Osteocyte (in vitro differentiated cells): ENCODE measurements around the gene NR2C2AP. TPM values are rescaled to one million over a fixed set of nuclear protein-coding genes. Genes with fewer than 3 reads are reported as not detected.

Experiments used
- DNase-seq: peaks from one replicate; pipeline ENCODE4 v3.0.0; 2021; ENCODE audit warnings: mixed read lengths; ENCODE audit not compliant: unreplicated experiment; ENCODE audit errors: extremely low spot score
- H3K27ac Mint-ChIP-seq: one replicate; pipeline ENCODE4 v1.8.0; 2021; ENCODE audit warnings: mild to moderate bottlenecking, mixed read lengths; ENCODE audit not compliant: unreplicated experiment
- H3K27me3 Mint-ChIP-seq: one replicate; pipeline ENCODE4 v1.8.0; 2021; ENCODE audit warnings: mixed read lengths; ENCODE audit not compliant: unreplicated experiment
- H3K36me3 Mint-ChIP-seq: one replicate; pipeline ENCODE4 v1.8.0; 2021; ENCODE audit warnings: mixed read lengths; ENCODE audit not compliant: unreplicated experiment
- H3K4me1 Mint-ChIP-seq: one replicate; pipeline ENCODE4 v1.8.0; 2021; ENCODE audit warnings: mixed read lengths; ENCODE audit not compliant: unreplicated experiment
- H3K4me3 Mint-ChIP-seq: one replicate; pipeline ENCODE4 v1.8.0; 2021; ENCODE audit warnings: mild to moderate bottlenecking, moderate library complexity, mixed read lengths; ENCODE audit not compliant: unreplicated experiment
- H3K9me3 Mint-ChIP-seq: one replicate; pipeline ENCODE4 v1.8.0; 2021; ENCODE audit warnings: mixed read lengths; ENCODE audit not compliant: unreplicated experiment
- total RNA-seq: library from RNA; stranded (reverse); gene quantifications from 2 replicates; pipeline ENCODE4 v1.2.1, GENCODE V29; 2021
- TF ChIP-seq, protein P1 (sequence below): fragments of 200-600 bp; sonication (generic); IDR thresholded peaks from 2 replicates; pipeline ENCODE4 v1.5.0; 2021; ENCODE audit warnings: antibody characterized with exemption, mild to moderate bottlenecking, moderate library complexity

NR2C2AP gene
- total RNA-seq, 1 donor from 2014 or later = 11.6 TPM

DNA sequence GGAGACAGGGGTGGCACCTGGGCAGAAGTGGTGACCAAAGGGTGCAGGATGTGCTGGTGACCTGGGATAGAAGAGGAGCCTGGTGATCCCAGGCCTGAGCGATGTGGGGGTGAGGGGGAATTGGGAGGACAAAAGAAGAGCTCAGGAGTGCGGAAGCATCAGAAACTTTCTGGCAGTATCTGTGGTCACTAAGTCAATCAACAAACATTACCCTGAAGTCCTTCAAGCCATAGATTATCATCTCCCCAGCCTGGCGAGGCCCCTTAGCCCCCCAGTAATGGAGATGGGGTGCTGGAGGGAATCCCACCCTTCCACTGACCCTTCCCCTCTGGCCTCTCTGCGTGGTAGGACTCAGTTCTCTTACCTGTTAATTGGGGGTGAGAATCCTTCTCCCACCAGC is 43.7 kb downstream of the NR2C2AP start:
- peaks cover 3% of the 10 kb centered on the region for H3K36me3 Mint-ChIP-seq
- H3K9me3 Mint-ChIP-seq = no peaks in the 10 kb centered on the region
- H3K4me3 Mint-ChIP-seq = no peak overlapping the region
- TF ChIP-seq, protein P1, sequence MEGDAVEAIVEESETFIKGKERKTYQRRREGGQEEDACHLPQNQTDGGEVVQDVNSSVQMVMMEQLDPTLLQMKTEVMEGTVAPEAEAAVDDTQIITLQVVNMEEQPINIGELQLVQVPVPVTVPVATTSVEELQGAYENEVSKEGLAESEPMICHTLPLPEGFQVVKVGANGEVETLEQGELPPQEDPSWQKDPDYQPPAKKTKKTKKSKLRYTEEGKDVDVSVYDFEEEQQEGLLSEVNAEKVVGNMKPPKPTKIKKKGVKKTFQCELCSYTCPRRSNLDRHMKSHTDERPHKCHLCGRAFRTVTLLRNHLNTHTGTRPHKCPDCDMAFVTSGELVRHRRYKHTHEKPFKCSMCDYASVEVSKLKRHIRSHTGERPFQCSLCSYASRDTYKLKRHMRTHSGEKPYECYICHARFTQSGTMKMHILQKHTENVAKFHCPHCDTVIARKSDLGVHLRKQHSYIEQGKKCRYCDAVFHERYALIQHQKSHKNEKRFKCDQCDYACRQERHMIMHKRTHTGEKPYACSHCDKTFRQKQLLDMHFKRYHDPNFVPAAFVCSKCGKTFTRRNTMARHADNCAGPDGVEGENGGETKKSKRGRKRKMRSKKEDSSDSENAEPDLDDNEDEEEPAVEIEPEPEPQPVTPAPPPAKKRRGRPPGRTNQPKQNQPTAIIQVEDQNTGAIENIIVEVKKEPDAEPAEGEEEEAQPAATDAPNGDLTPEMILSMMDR = no peak
- no peaks in the 10 kb centered on the region for H3K4me1 Mint-ChIP-seq
- no peaks in the 10 kb centered on the region for H3K27me3 Mint-ChIP-seq
- no peak overlapping the region for H3K27ac Mint-ChIP-seq
- DNase-seq = no peak

DNA sequence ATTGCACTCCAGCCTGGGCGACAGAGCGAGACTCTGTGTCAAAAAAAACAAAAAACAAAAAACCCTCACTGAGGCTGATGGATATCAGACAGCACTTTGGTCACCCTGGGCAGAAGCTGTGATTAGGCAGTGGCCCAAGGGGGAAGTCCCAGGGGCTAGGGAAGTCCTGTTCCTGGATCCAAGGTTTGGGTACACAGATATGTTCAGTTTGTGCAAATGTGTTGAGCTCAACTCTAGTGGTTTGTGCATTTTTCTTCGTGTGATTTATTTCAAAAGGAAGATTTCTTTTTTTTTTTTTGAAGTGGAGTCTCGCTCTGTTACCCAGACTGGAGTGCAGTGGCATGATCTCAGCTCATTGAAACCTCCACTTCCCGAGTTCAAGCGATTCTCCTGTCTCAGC is 45.4 kb downstream of the NR2C2AP start:
- TF ChIP-seq, protein P1 = no peak
- H3K27me3 Mint-ChIP-seq = no peaks in the 10 kb centered on the region
- H3K9me3 Mint-ChIP-seq = no peaks in the 10 kb centered on the region
- no peak for DNase-seq
- H3K4me1 Mint-ChIP-seq = no peaks in the 10 kb centered on the region
- no peak overlapping the region for H3K27ac Mint-ChIP-seq
- H3K4me3 Mint-ChIP-seq = no peak overlapping the region
- peaks cover 3% of the 10 kb centered on the region for H3K36me3 Mint-ChIP-seq

GRCh38 chr19:19155495-19156219 is 47.6 kb downstream of the NR2C2AP start:
- Mint-ChIP-seq H3K9me3 (no peaks in the 10 kb centered on the region), H3K27ac (no peak overlapping the region), H3K4me3 (no peak overlapping the region), H3K4me1 (no peaks in the 10 kb centered on the region), H3K27me3 (no peaks in the 10 kb centered on the region), H3K36me3 (peaks cover 3% of the 10 kb centered on the region)
- DNase-seq = no peak
- TF ChIP-seq, protein P1 = no peak

DNA sequence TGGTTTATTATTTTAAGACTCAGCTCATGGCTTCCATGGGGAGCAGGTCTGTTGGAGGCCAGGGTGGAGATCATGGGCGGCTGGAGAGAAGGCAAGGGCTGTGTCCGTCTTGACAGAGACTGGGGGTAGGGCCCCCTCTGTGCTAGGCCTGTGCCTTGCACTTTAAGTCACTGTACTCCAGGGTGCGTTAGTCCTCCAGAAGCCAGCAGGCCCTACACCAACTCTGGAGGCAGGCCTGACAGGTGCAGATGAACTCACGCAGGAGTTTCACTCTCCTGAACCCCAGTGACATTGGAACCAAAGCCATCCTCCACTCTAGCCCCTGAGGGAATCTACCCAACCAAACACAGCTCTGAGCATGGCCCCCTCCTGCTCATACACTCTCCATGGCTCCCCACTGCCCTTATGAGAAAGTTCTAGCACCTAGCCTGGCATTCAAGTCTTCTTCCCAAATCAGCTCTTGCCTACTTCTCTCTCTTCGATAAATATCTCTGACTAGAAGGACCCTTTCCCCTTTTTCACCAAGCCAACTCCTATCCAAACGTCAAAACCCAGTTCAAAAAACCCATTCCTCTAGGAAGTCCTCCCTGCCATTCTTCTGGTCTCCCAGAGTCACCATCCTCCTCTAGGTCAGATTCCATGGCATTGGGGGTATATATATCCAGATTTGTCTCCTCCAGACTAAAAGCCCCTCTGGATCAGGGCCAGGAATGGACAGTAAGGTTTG is 48.3 kb downstream of the NR2C2AP start:
- TF ChIP-seq, protein P1 = no peak
- DNase-seq = no peak
- H3K36me3 Mint-ChIP-seq = peaks cover 3% of the 10 kb centered on the region
- H3K4me3 Mint-ChIP-seq = no peak overlapping the region
- H3K4me1 Mint-ChIP-seq = no peaks in the 10 kb centered on the region
- H3K27ac Mint-ChIP-seq = no peak overlapping the region
- no peaks in the 10 kb centered on the region for H3K9me3 Mint-ChIP-seq
- no peaks in the 10 kb centered on the region for H3K27me3 Mint-ChIP-seq

DNA sequence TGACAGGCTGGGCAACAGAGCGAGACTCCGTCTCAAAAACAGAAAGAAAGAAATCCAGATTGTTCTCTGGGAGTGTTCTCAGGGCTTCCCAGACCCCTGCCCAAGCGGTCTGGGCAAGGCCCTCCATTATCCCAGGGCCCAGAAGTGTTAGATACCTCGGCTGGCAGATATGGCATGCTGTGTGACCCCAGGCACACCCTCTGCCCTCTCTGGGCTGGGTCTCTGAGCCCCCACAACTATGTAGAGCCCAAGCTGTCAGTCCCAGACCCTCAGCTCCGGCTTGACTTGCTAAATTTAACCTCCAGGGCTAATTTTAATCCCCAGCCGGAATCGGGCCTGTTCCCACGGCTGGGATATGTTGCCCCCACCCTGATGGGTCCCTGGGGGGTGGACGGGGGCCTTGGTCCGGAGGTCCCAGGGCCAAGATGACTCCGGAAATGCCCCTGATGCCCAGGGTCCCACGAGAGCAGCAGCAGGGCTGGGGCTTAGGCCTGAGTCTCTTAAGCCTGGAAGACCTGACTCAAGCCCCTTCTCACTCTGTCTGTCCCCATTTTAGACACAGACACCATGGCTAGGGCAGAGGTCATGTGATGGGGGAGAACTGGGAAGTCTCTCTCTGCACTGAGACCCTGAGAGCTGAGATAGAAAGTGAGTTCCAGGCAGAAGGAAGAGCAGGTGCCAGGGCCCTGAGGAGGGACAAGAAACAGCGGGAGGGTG is 50.4 kb downstream of the NR2C2AP start:
- Mint-ChIP-seq H3K27me3 (no peaks in the 10 kb centered on the region), H3K27ac (no peak overlapping the region), H3K4me3 (no peak overlapping the region), H3K36me3 (peaks cover 3% of the 10 kb centered on the region), H3K4me1 (no peaks in the 10 kb centered on the region), H3K9me3 (no peaks in the 10 kb centered on the region)
- TF ChIP-seq, protein P1 = no peak
- no peak for DNase-seq
